8988T (cell line): ENCODE results near the gene LUM.

Experiments used
- DNase-seq: peaks from one replicate; pipeline ENCODE4 v3.0.0; 2011

The LUM gene, protein sequence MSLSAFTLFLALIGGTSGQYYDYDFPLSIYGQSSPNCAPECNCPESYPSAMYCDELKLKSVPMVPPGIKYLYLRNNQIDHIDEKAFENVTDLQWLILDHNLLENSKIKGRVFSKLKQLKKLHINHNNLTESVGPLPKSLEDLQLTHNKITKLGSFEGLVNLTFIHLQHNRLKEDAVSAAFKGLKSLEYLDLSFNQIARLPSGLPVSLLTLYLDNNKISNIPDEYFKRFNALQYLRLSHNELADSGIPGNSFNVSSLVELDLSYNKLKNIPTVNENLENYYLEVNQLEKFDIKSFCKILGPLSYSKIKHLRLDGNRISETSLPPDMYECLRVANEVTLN

GRCh38 chr12:91111366-91112325 lies at the start of gene LUM:
Gene LUM (minus strand): TSS chr12:91111494. CDS start chr12:91108979, 2,515 bp downstream.
- DNase-seq, result no peak

DNA sequence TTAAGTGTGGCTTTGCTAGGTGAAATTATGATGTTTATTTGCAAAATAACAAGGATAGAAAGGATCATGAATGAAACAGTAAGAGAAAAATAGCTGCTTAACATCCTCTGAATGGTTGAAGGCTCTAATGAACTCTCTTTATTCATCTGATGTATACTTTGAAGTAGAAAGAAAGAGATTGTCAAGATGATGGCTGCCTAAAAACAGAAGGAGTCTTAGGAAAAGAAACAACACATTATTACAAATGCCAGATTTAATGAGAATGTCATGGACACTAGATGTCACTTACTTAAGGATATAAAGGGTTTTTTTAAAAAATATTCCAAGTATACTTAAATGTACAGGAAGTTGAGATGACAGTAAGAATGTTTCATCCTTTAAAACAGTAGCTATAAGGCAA lies 49.7 kb upstream of the LUM start:
- no peak for DNase-seq

- no peak for DNase-seq
These were observed 44.7 kb upstream of the LUM start for GRCh38 chr12:91155990-91156389.

- DNase-seq, result no peak
These were observed 42.8 kb upstream of the LUM start for GRCh38 chr12:91154131-91154530.

GRCh38 chr12:91144053-91144452 lies 32.8 kb upstream of the LUM start:
- DNase-seq, result no peak

DNA sequence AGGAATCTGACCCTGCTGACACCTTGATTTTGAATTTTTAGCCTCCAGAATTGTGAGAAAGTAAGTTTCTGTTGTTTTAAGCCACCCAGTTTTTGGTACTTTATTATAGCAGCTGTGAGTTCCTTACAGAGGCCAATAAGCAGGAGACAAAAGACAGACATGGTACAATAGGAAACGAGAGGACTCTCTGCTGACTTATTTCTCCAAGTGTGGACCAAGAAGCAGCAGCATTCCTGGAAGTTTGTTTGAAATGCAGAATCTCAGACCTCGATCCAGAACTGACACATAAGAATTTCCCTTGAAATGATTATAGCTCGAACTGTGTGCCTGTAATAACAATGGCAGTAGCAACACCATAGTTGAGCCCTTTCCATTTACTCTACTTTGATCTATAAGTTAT lies 31.9 kb upstream of the LUM start:
- no peak for DNase-seq

DNA sequence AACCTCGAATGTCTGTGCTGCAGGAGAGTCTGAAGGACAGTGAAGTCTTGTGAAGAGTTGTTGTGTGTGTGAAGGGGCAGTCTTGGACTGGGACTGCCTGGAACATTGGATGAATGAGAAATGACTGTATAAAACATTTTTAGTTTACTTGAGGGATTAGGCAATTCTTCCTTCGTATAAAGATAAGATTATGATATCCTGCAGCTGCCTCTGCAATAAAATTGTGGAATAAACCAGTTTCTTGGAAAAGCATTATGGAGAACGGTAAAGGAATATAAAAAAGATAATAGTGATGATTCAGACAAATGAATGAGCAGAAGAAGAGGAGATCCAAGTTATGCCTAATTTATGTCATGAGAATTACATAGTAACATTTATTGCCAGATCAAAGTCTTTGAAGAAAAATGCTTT lies 30.9 kb upstream of the LUM start:
- no peak for DNase-seq

DNA sequence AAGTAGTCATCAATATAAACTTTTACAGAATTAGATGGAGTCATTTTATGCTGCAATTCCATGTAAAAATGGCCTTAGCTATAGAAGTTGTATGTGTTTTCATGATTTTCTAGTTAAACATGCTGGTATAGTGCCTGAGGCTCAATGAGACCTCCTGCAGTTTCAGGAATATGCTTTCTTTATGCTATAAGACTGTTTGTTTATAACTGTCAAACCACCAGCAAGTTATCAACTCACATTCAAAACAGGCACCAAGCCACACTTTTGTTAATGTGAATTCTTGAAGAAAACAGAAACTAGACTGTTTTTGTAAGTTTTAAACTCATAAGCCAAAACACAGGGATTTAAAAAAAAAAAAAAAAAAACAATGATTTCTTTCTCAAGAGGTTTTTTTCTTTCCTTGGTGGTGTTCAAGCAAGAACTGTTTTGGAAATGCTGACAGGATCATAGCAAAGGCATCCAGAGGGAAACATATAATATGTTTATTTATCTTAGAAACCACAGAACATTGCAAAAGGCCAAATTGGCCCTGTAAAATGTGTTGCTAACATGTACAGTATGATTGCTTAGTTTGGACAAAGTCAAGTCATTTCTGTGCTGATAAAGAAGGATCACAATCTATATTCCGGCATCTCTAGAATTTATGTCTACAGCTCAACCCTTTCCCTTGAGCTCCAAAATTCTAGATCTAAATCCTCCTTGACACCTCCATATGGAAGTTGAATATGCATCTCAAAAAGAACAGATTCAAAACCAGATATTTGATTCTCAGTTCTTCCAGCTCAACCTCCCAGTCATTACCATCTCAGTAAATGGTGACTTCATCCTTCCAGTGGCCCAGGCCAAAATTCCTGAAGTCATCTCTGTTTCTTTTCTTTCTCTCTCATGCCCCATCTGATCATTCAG lies 29.0 kb upstream of the LUM start:
- DNase-seq, result no peak

GRCh38 chr12:91139286-91139685 lies 28.0 kb upstream of the LUM start:
- no peak for DNase-seq

GRCh38 chr12:91138337-91138920 lies 27.1 kb upstream of the LUM start:
- no peak for DNase-seq

DNA sequence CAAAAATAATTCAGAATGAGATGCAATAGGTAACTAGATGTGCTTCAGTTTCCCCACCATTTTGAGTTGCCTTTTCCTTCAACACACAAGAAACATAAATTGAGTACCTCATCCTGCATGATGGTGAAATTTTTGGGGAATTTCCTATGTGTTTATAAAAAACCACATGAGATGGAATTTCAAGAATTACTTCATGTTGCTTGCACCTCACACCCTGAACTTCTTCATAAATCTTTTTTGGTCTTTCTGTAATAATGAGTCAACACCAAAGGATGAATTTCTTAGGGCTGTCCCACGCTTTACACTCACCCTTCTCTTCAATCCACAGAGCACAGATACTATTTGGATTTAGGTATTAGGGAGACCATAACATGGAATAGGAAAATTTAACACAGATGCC lies 22.6 kb upstream of the LUM start:
- DNase-seq, result no peak

GRCh38 chr12:91129662-91130362 lies 18.5 kb upstream of the LUM start:
- DNase-seq, result no peak

DNA sequence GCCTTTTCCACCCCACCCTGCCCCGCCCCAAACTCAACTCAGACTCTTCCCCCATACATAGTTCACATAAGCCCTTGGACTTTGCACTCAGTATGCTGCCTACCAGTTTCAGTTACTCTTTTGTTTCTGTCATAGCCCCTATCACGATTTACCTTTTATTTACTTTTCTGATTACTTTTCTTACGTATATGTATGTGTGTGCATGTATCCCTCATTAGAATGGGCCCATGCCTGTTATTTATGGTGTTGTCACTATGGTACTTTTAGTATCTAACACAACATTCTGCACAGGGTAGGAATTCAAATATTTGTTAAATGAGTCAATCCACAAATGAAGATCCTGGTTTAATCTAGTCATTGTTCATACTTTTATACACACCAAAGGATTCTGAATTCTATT lies 16.5 kb upstream of the LUM start:
- no peak for DNase-seq

- no peak for DNase-seq
These were observed 16.0 kb upstream of the LUM start for GRCh38 chr12:91127306-91127705.

- no peak for DNase-seq
These were observed 15.2 kb upstream of the LUM start for GRCh38 chr12:91126516-91126915.

DNA sequence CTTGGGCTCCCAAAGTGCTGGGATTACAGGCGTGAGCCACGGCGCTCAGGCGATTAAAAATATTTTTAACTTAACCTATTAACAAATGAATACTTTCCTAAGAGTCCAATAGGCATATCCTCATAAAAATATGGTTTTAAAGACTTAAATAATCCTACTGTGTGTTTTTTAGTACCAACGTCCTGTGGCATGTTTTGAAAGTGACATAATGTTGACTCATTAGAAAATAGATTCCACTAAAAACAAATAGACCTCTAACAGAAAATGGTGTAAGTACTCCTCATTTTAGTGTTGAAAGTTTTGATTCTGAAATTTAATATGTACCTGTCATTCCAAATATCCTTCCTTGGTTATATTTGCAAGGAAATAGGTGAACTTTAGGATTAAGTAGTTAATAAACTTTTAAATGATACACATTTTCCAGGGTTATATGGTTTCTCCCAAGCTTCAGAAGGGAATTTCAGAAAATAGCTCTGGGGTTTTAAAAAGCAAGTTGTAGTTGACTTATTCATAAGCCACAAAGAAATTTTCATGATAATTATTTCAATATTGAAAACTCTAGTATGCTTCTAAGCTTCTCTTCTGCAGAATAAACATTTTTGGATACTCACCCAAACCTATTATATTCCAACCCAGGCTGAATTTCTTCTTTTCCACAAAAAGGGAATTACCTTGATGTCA lies 12.1 kb upstream of the LUM start:
- DNase-seq, result no peak

GRCh38 chr12:91120781-91121180 lies 9.5 kb upstream of the LUM start:
- no peak for DNase-seq

GRCh38 chr12:91119089-91119488 lies 7.8 kb upstream of the LUM start:
- no peak for DNase-seq

DNA sequence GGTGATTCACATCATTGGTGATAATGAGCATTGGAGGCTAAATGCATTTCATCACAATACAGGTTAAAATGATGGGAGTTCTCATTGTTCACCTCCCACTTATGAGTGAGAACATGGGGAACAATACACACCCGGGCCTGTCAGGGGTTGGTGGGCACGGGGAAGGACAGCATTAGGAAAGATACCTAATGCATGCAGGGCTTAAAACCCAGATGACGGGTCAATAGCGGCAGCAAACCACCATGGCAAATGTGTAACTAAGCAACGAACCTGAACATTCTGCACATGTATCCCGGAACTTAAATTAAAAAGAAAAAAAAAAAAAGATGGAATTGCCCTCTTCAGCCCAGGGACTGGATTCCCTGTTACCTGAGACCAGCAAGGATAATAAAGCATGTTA lies 2.3 kb upstream of the LUM start:
- no peak for DNase-seq

GRCh38 chr12:91110311-91110924 lies 876 bp downstream of the LUM start:
- DNase-seq, result no peak
